HEK293 (cell line): Measurements from ENCODE around the gene UBR2.
A peak's percentile ranks its signal among the peaks of the same experiment; 100 is the strongest.

Source experiments
- AEBP2 ChIP-seq: fragments of 450-650 bp; formaldehyde crosslinking; IDR thresholded peaks from 2 replicates; pipeline ENCODE4 v1.5.1; 2016; ENCODE audit warnings: missing biosample characterization, missing genetic modification characterization, borderline replicate concordance
- HOXA7 ChIP-seq: sonication (generic); formaldehyde crosslinking; IDR thresholded peaks from 2 replicates; pipeline ENCODE4 v1.8.1; 2022; ENCODE audit warnings: missing genetic modification reagents, borderline replicate concordance
- MYNN ChIP-seq: fragments of 450-650 bp; formaldehyde crosslinking; IDR thresholded peaks from 2 replicates; pipeline ENCODE4 v1.5.1; 2016; ENCODE audit warnings: missing biosample characterization, missing genetic modification characterization, borderline replicate concordance
- OSR2 ChIP-seq: fragments of 450-650 bp; formaldehyde crosslinking; IDR thresholded peaks from 2 replicates; pipeline ENCODE4 v1.5.1; 2016; ENCODE audit warnings: missing biosample characterization, missing genetic modification characterization
- PRDM1 ChIP-seq: fragments of 450-650 bp; formaldehyde crosslinking; IDR thresholded peaks from 2 replicates; pipeline ENCODE4; 2016; ENCODE audit warnings: missing biosample characterization, missing genetic modification characterization
- SCRT1 ChIP-seq: fragments of 450-650 bp; formaldehyde crosslinking; IDR thresholded peaks from 2 replicates; pipeline ENCODE4 v1.5.1; 2016; ENCODE audit warnings: missing biosample characterization, missing genetic modification characterization, borderline replicate concordance
- SP7 ChIP-seq: fragments of 450-650 bp; formaldehyde crosslinking; IDR thresholded peaks from 2 replicates; pipeline ENCODE4 v1.5.1; 2016; ENCODE audit warnings: missing biosample characterization, missing genetic modification characterization
- TSHZ1 ChIP-seq: fragments of 450-650 bp; formaldehyde crosslinking; IDR thresholded peaks from 2 replicates; pipeline ENCODE4 v1.5.1; 2016; ENCODE audit warnings: missing biosample characterization, missing genetic modification characterization, borderline replicate concordance
- ZBTB1 ChIP-seq: fragments of 450-650 bp; formaldehyde crosslinking; IDR thresholded peaks from 2 replicates; pipeline ENCODE4 v1.5.1; 2016; ENCODE audit warnings: missing biosample characterization, missing genetic modification characterization
- ZFHX2 ChIP-seq: fragments of 450-650 bp; formaldehyde crosslinking; conservative IDR thresholded peaks from 2 replicates; pipeline ENCODE4 v1.5.1; 2016; ENCODE audit warnings: missing biosample characterization, missing genetic modification characterization
- ZNF114 ChIP-seq: fragments of 450-650 bp; formaldehyde crosslinking; IDR thresholded peaks from 2 replicates; pipeline ENCODE4 v1.5.0; 2017; ENCODE audit warnings: missing biosample characterization, missing genetic modification characterization
- ZNF121 ChIP-seq: fragments of 450-650 bp; formaldehyde crosslinking; IDR thresholded peaks from 2 replicates; pipeline ENCODE4 v1.5.1; 2016; ENCODE audit warnings: missing biosample characterization, missing genetic modification characterization
- ZNF174 ChIP-seq: fragments of 450-650 bp; formaldehyde crosslinking; IDR thresholded peaks from 2 replicates; pipeline ENCODE4 v1.5.0; 2017; ENCODE audit warnings: missing biosample characterization, mild to moderate bottlenecking, missing genetic modification characterization
- ZNF280D ChIP-seq: fragments of 450-650 bp; formaldehyde crosslinking; IDR thresholded peaks from 2 replicates; pipeline ENCODE4 v1.5.1; 2016; ENCODE audit warnings: missing biosample characterization, missing genetic modification characterization
- ZNF341 ChIP-seq: fragments of 450-650 bp; formaldehyde crosslinking; IDR thresholded peaks from 2 replicates; pipeline ENCODE4; 2016; ENCODE audit warnings: low read depth, missing biosample characterization, missing genetic modification characterization
- ZNF433 ChIP-seq: fragments of 450-650 bp; formaldehyde crosslinking; IDR thresholded peaks from 2 replicates; pipeline ENCODE4 v1.5.1; 2016; ENCODE audit warnings: missing biosample characterization, missing genetic modification characterization, low read depth
- ZNF501 ChIP-seq: fragments of 450-650 bp; formaldehyde crosslinking; IDR thresholded peaks from 2 replicates; pipeline ENCODE4 v1.5.1; 2016; ENCODE audit warnings: missing biosample characterization, missing genetic modification characterization
- ZNF544 ChIP-seq: fragments of 450-650 bp; formaldehyde crosslinking; IDR thresholded peaks from 2 replicates; pipeline ENCODE4 v1.5.0; 2017; ENCODE audit warnings: missing biosample characterization, missing genetic modification characterization
- ZNF549 ChIP-seq: fragments of 450-650 bp; IDR thresholded peaks from 2 replicates; pipeline ENCODE4 v1.5.1; 2018; ENCODE audit warnings: missing biosample characterization, missing genetic modification characterization, mild to moderate bottlenecking, inconsistent platforms, moderate library complexity
- ZNF571 ChIP-seq: fragments of 450-650 bp; formaldehyde crosslinking; IDR thresholded peaks from 2 replicates; pipeline ENCODE4 v1.5.0; 2017; ENCODE audit warnings: missing biosample characterization, missing genetic modification characterization
- ZNF600 ChIP-seq: fragments of 450-650 bp; formaldehyde crosslinking; IDR thresholded peaks from 2 replicates; pipeline ENCODE4 v1.5.1; 2016; ENCODE audit warnings: missing biosample characterization, missing genetic modification characterization
- ZNF610 ChIP-seq: fragments of 450-650 bp; formaldehyde crosslinking; IDR thresholded peaks from 2 replicates; pipeline ENCODE4 v1.5.1; 2016; ENCODE audit warnings: missing biosample characterization, missing genetic modification characterization, borderline replicate concordance
- ZNF677 ChIP-seq: fragments of 450-650 bp; IDR thresholded peaks from 2 replicates; pipeline ENCODE4 v1.5.0; 2018; ENCODE audit warnings: missing biosample characterization, mild to moderate bottlenecking, missing genetic modification characterization, moderate library complexity
- ZNF701 ChIP-seq: fragments of 450-650 bp; formaldehyde crosslinking; IDR thresholded peaks from 2 replicates; pipeline ENCODE4 v1.5.1; 2016; ENCODE audit warnings: missing biosample characterization, missing genetic modification characterization
- ZNF785 ChIP-seq: fragments of 450-650 bp; formaldehyde crosslinking; IDR thresholded peaks from 2 replicates; pipeline ENCODE4 v1.5.1; 2016; ENCODE audit warnings: missing biosample characterization, missing genetic modification characterization
- TF ChIP-seq, protein P1 (sequence below): fragments of 450-650 bp; formaldehyde crosslinking; IDR thresholded peaks from 2 replicates; pipeline ENCODE4; 2016; ENCODE audit warnings: missing biosample characterization, missing genetic modification characterization
- TF ChIP-seq, protein P2 (sequence below): fragments of 450-650 bp; formaldehyde crosslinking; IDR thresholded peaks from 2 replicates; pipeline ENCODE4 v1.5.1; 2016; ENCODE audit warnings: missing biosample characterization, missing genetic modification characterization
- TF ChIP-seq, protein P3 (sequence below): fragments of 450-650 bp; formaldehyde crosslinking; IDR thresholded peaks from 2 replicates; pipeline ENCODE4 v1.5.1; 2016; ENCODE audit warnings: missing biosample characterization, missing genetic modification characterization

UBR2 gene

GRCh38 chr6:42563697-42564505 lies at the start of gene UBR2 (continued):
- TF ChIP-seq, protein P1, sequence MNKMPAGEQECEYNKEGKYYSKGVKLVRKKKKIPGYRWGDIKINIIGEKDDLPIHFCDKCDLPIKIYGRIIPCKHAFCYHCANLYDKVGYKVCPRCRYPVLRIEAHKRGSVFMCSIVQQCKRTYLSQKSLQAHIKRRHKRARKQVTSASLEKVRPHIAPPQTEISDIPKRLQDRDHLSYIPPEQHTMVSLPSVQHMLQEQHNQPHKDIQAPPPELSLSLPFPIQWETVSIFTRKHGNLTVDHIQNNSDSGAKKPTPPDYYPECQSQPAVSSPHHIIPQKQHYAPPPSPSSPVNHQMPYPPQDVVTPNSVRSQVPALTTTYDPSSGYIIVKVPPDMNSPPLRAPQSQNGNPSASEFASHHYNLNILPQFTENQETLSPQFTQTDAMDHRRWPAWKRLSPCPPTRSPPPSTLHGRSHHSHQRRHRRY (tag by site-specific recombination): no peak
- TF ChIP-seq AEBP2 (tag by site-specific recombination) (no peak), ZFHX2 (tag by site-specific recombination) (peak; percentile 63), ZNF433 (tag by site-specific recombination) (no peak), ZNF677 (tag by site-specific recombination) (no peak), SP7 (tag by site-specific recombination) (peak; percentile 80), PRDM1 (tag by site-specific recombination) (no peak), ZNF341 (tag by site-specific recombination) (no peak), ZNF571 (no peak), ZNF121 (peak; percentile 55; the same call in 1 of the 2 replicates), ZNF280D (tag by site-specific recombination) (no peak), HOXA7 (no peak), ZNF174 (tag by site-specific recombination) (no peak), ZNF701 (tag by site-specific recombination) (no peak), ZNF501 (tag by site-specific recombination) (peak; percentile 95), ZNF544 (tag by site-specific recombination) (no peak), ZNF600 (tag by site-specific recombination) (peak; percentile 98), ZNF549 (no peak), TSHZ1 (tag by site-specific recombination) (no peak), MYNN (tag by site-specific recombination) (no peak), SCRT1 (tag by site-specific recombination) (peak; percentile 63; the same call in 1 of the 2 replicates), ZNF610 (0 out of 2 replicates have a peak, but pooled peaks have one; percentile 14), OSR2 (tag by site-specific recombination) (no peak), ZBTB1 (tag by site-specific recombination) (no peak), ZNF114 (tag by site-specific recombination) (no peak), ZNF785 (tag by site-specific recombination) (peak; percentile 41; the same call in 1 of the 2 replicates)
- TF ChIP-seq, protein P2, sequence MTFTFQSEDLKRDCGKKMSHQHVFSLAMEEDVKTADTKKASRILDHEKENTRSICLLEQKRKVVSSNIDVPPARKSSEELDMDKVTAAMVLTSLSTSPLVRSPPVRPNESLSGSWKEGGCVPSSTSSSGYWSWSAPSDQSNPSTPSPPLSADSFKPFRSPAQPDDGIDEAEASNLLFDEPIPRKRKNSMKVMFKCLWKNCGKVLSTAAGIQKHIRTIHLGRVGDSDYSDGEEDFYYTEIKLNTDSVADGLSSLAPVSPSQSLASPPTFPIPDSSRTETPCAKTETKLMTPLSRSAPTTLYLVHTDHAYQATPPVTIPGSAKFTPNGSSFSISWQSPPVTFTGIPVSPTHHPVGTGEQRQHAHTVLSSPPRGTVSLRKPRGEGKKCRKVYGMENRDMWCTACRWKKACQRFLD (tag by site-specific recombination): no peak
- TF ChIP-seq, protein P3, sequence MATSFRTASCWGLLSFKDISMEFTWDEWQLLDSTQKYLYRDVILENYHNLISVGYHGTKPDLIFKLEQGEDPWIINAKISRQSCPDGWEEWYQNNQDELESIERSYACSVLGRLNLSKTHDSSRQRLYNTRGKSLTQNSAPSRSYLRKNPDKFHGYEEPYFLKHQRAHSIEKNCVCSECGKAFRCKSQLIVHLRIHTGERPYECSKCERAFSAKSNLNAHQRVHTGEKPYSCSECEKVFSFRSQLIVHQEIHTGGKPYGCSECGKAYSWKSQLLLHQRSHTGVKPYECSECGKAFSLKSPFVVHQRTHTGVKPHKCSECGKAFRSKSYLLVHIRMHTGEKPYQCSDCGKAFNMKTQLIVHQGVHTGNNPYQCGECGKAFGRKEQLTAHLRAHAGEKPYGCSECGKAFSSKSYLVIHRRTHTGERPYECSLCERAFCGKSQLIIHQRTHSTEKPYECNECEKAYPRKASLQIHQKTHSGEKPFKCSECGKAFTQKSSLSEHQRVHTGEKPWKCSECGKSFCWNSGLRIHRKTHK (tag by site-specific recombination): no peak
